SIG-M5 treated with dmso at 0.1 percent for 504 hours (cell line): ENCODE results near the gene GPR15.
A peak's percentile ranks its signal among the peaks of the same experiment; 100 is the strongest.

Experiments
- DNase-seq: peaks from one replicate; lab custom pipeline; 2025; ENCODE audit not compliant: unreplicated experiment; lab: John Stamatoyannopoulos, UW

GPR15 gene

GRCh38 chr3:98529856-98530459 is 1.8 kb upstream of the GPR15 start:
- no peak for DNase-seq

DNA sequence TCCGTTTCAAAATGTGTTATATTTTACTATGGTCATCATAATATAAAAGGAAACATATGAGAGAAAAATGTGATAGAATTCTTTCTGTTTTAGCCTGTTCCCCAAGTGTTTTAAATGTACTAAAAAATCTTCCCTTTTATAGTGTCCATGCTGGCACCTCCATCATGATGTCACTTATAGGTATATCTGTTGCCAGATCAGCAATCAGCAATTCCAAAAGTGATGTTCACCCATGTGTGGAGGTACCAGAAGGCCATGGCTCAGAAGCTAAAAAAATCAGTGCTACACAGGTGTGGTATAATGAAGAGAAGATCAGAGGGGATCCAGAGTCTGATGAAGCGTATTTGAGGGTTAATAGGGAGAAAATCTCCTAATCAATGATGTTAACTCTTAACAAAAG is 1.1 kb upstream of the GPR15 start:
- no peak for DNase-seq

DNA sequence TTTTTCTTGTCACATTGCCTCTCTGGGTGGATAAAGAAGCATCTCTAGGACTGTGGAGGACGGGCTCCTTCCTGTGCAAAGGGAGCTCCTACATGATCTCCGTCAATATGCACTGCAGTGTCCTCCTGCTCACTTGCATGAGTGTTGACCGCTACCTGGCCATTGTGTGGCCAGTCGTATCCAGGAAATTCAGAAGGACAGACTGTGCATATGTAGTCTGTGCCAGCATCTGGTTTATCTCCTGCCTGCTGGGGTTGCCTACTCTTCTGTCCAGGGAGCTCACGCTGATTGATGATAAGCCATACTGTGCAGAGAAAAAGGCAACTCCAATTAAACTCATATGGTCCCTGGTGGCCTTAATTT is 478 bp downstream of the GPR15 start:
- DNase-seq, result no peak

- DNase-seq, result no peak
These were observed 1.2 kb downstream of the GPR15 start for GRCh38 chr3:98532709-98533571.

GRCh38 chr3:98534168-98534567 is 2.4 kb downstream of the GPR15 start:
- no peak for DNase-seq

DNA sequence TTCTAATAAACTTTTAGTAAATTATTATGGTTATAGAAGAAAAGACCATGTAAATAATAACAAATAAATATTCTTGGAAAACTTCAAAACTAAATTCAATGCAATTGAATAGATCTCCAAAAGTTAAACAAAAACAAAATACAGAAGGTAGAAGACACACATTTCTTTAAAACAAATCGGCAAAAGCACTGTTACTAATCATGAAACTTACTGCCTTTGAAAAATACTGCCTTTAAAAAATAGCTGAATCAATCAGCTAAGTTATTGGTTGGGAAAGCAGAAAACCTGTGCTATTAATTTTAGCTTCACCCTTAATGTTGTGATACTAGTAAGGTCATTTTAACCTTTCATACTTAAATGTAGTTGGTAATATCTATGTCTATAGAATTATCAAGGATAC is 3.0 kb downstream of the GPR15 start:
- no peak for DNase-seq

DNA sequence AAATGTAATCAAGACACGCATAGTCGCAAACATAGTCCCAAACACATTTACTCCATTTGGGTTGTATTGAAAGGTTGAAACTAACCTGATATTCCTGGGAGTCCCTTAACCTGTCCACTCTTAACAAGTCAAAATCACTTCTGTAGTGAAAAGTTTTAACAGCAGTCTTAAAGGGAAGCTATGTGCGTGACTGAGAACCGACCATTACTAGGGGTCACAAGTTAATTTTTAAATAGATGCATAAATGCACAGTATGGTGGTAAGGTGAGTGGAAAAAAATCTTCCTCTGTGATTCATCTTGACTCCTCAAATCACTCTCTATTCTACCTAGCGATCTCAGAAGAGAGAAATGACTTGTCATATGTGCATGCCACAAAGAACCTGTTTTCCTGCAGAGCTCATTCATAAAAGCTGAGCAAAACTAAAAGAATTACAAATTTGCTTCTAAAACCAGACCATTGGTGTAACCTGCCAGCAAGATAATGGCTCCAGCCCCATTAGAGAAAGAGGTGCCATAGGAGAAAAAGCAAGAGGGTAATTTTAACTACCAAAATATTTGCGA is 4.8 kb downstream of the GPR15 start:
- no peak for DNase-seq

DNA sequence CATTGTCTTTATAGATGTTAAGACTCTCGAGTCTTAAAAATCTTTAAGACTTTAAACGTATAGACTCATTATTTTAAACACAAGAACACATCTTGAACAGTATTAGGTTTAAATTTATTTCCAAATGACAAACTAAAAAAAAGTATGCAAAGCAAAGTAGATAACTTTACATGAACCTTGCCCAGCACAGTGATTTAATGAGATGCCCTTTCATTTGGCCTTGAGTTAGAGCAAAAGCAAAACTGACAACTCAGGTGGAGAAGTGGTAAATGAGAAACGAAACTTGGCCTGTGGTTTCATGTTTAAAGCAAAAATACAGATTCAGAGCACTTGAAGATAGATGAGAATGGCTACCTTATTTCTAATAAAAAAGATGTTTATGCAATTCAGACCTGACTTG is 8.6 kb downstream of the GPR15 start:
- no peak for DNase-seq

GRCh38 chr3:98541695-98542094 is 9.9 kb downstream of the GPR15 start:
- DNase-seq, result no peak

DNA sequence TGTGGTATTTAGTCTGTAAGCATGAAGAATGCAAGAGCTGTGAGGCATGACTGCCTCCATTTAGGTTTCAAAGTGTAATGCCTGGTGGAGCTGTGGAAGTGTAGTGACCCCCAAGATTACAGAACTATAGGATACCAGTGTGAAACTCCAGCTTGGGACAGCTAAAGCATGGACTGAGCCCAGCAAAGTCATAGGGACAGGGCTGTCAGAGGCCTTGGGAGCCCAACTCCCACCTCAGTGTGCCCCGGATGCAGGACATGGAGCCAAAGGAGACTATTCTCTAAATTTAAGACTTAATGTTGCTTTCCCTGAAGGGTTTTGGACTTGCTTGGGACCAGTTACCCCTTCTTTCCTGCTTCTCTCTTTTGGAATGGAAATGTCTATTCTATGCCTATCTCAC is 10.8 kb downstream of the GPR15 start:
- DNase-seq, result no peak

DNA sequence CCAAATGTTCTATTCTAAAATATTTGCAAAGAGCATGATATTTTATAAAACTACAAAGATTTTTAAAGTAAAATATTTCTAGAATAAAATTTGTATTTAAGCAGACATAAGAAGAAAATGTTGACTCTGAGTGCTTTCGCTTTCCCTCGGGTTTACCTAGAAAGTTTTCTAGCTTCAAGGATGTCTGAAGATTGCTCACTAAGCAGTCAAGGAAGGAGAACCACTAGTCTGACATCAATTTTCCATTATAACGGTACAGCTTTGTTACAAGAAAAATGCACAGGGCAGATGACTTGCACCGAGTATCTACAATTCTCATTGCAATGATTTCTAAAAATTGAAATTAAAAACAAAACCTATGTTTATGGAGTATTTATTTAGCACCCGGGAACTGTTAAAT is 14.2 kb downstream of the GPR15 start:
- DNase-seq, result no peak

- no peak for DNase-seq
These were observed 16.8 kb downstream of the GPR15 start for GRCh38 chr3:98548544-98548943.

GRCh38 chr3:98550833-98551232 is 19.1 kb downstream of the GPR15 start:
- no peak for DNase-seq

DNA sequence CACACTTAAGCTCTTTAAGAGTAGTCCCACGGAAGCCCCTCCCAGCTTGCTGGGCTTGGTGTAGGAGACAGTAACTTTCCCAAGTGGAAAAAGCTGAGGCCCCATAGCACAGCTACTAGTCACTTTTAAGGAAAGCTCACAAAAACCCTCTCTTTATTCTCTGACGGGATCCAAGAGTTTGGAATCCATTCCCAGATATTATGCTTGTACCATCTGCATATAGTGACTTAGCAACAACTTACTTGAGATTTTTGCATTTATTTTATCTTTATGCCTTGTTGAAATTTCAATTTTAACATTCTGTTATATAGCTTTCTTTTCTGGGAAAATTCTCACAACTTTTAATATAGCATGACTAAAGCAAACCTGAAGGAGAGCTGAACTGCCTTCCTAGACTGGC is 19.5 kb downstream of the GPR15 start:
- no peak for DNase-seq

- no peak for DNase-seq
These were observed 20.0 kb downstream of the GPR15 start for GRCh38 chr3:98551754-98552153.

- no peak for DNase-seq
These were observed 20.6 kb downstream of the GPR15 start for GRCh38 chr3:98552232-98553020.

- no peak for DNase-seq
These were observed 21.3 kb downstream of the GPR15 start for GRCh38 chr3:98553021-98553563.

- DNase-seq, result peak; percentile 42
These were observed 22.0 kb downstream of the GPR15 start for GRCh38 chr3:98553753-98554152.

DNA sequence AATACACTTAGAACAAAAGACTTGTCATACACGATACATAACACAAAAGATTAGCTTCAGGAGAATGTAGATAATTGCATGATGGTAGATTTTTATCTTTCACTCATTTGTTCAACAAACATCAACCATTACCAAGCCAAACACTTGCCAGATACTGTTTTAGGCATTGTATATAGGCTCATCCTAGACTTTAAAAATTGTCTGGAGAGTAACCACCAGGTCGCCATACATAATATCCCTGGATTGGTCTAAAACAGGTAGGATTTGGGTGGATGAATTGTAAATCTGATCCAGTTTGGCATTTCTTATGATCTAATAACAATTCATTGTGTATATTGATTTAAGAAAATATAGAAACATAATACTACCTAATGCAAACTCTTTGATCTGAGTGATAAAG is 22.8 kb downstream of the GPR15 start:
- no peak for DNase-seq

- no peak for DNase-seq
These were observed 23.2 kb downstream of the GPR15 start for GRCh38 chr3:98555025-98555379.
